IMR-90 (cell line): ENCODE results near the gene FGFRL1. TPM values are rescaled to one million over a fixed set of nuclear protein-coding genes. Genes with fewer than 3 reads are reported as not detected.

Experiments
- ATAC-seq: fragments of 200-7000 bp; cut with Tn5 transposase; 2 replicates; pipeline ENCODE4 v1.9.1; 2020; ENCODE audit warnings: low read depth, mild to moderate bottlenecking, moderate library complexity
- BruUV-seq: library from RNA; stranded (reverse); fragments of 400-500 nt; replicated peaks from 2 replicates; lab custom pipeline; 2021; lab: Mats Ljungman, UMichigan
- CTCF ChIA-PET: fragments of 300-600 bp; formaldehyde crosslinking; extraction: SDS; loops from one replicate; lab custom pipeline; 2021; ENCODE audit warnings: antibody characterized with exemption; lab: Yijun Ruan, JAX
- POLR2A ChIA-PET: fragments of 300-600 bp; sonication (Branson Sonifier 250); formaldehyde crosslinking; loops from one replicate; lab custom pipeline; 2022; ENCODE audit warnings: antibody characterized with exemption; ENCODE audit not compliant: unreplicated experiment; lab: Charles Lee
- DNase-seq: peaks from one replicate; pipeline ENCODE4 v3.0.0; 2013
- H2AFZ ChIP-seq: replicated peaks from 2 replicates; pipeline ENCODE3; 2013; ENCODE audit warnings: low read length, mild to moderate bottlenecking; ENCODE audit not compliant: poor library complexity
- H2AK5ac ChIP-seq: 2 replicates; pipeline ENCODE4 v1.6.1; 2013; ENCODE audit warnings: low read depth, low read length, inconsistent platforms
- H2AK9ac ChIP-seq: replicated peaks from 2 replicates; pipeline ENCODE3; 2013; ENCODE audit warnings: mild to moderate bottlenecking, low read depth, low read length, moderate library complexity; ENCODE audit not compliant: poor library complexity
- H2BK120ac ChIP-seq: 2 replicates; pipeline ENCODE4 v1.6.1; 2013; ENCODE audit warnings: low read depth, low read length, inconsistent platforms
- H2BK15ac ChIP-seq: 3 replicates; pipeline ENCODE4 v1.6.1; 2013; ENCODE audit warnings: low read depth, low read length, inconsistent platforms
- H2BK20ac ChIP-seq: 2 replicates; pipeline ENCODE4 v1.6.1; 2013; ENCODE audit warnings: low read depth, mild to moderate bottlenecking, inconsistent platforms, low read length, moderate library complexity
- H2BK5ac ChIP-seq: 2 replicates; pipeline ENCODE4 v1.6.1; 2013; ENCODE audit warnings: mild to moderate bottlenecking, low read depth, low read length, inconsistent platforms; ENCODE audit not compliant: poor library complexity, severe bottlenecking
- H3K14ac ChIP-seq: replicated peaks from 2 replicates; pipeline ENCODE4 v1.6.1; 2013; ENCODE audit warnings: low read depth, low read length, inconsistent platforms
- H3K18ac ChIP-seq: 2 replicates; pipeline ENCODE4 v1.6.1; 2013; ENCODE audit warnings: low read depth, low read length, control low read depth
- H3K23ac ChIP-seq: 2 replicates; pipeline ENCODE4 v1.6.1; 2013; ENCODE audit warnings: low read depth, low read length, inconsistent platforms
- H3K27ac ChIP-seq: 2 replicates; pipeline ENCODE4 v1.5.1; 2013; ENCODE audit warnings: mild to moderate bottlenecking, control low read depth, low read length; ENCODE audit not compliant: insufficient read depth
- H3K27me3 ChIP-seq: 2 replicates; pipeline ENCODE4 v1.6.1; 2013; ENCODE audit warnings: low read length; ENCODE audit not compliant: control insufficient read depth, insufficient read depth
- H3K36me3 ChIP-seq: 2 replicates; pipeline ENCODE4 v1.6.1; 2013; ENCODE audit warnings: low read length, mixed read lengths; ENCODE audit not compliant: control insufficient read depth, insufficient read depth
- H3K4ac ChIP-seq: 2 replicates; pipeline ENCODE4 v1.6.1; 2013; ENCODE audit warnings: low read depth, low read length, inconsistent platforms
- H3K4me1 ChIP-seq: 2 replicates; pipeline ENCODE4 v1.6.1; 2013; ENCODE audit warnings: low read length, mixed read lengths; ENCODE audit not compliant: control insufficient read depth, insufficient read depth
- H3K4me2 ChIP-seq: 2 replicates; pipeline ENCODE4 v1.6.1; 2013; ENCODE audit warnings: low read depth, mild to moderate bottlenecking, control low read depth, low read length, moderate library complexity
- H3K4me3 ChIP-seq: 2 replicates; pipeline ENCODE4 v1.5.1; 2013; ENCODE audit warnings: low read depth, mild to moderate bottlenecking, control low read depth, low read length, moderate library complexity; ENCODE audit not compliant: insufficient read depth
- H3K56ac ChIP-seq: 2 replicates; pipeline ENCODE4 v1.6.1; 2013; ENCODE audit warnings: low read length, inconsistent platforms; ENCODE audit not compliant: insufficient read depth; ENCODE audit errors: extremely low read depth
- H3K79me1 ChIP-seq, 2 experiments: 2 replicates each; pipeline ENCODE4 v1.6.1; 2013; ENCODE audit warnings: low read length in 2 of 2, inconsistent platforms in 1 of 2, low read depth in 1 of 2
- H3K9ac ChIP-seq: 2 replicates; pipeline ENCODE4 v1.6.1; 2013; ENCODE audit warnings: low read depth, low read length, control low read depth
- H3K9me1 ChIP-seq: 2 replicates; pipeline ENCODE4 v1.6.1; 2013; ENCODE audit warnings: low read length, inconsistent platforms; ENCODE audit not compliant: insufficient read depth
- H3K9me3 ChIP-seq: 2 replicates; pipeline ENCODE4 v1.6.1; 2013; ENCODE audit warnings: low read length; ENCODE audit not compliant: control insufficient read depth, insufficient read depth
- H4K20me1 ChIP-seq: 2 replicates; pipeline ENCODE4 v1.6.1; 2013; ENCODE audit warnings: low read length, inconsistent platforms; ENCODE audit not compliant: insufficient read depth
- H4K5ac ChIP-seq: 2 replicates; pipeline ENCODE4 v1.6.1; 2013; ENCODE audit warnings: mild to moderate bottlenecking, low read depth, low read length, control low read depth
- H4K8ac ChIP-seq, 2 experiments: 2 replicates each; pipeline ENCODE4 v1.6.1; 2013; ENCODE audit warnings: low read depth in 2 of 2, low read length in 2 of 2, control low read depth in 1 of 2, inconsistent platforms in 1 of 2
- H4K91ac ChIP-seq: 2 replicates; pipeline ENCODE4 v1.6.1; 2013; ENCODE audit warnings: low read depth, low read length, inconsistent platforms; ENCODE audit not compliant: insufficient read depth
- FOS ChIP-seq: fragments of 150-350 bp; IDR thresholded peaks from 2 replicates; pipeline ENCODE4 v1.6.1; 2016; ENCODE audit warnings: low read depth, low read length
- WGBS, 2 experiments: methylation state at CpG; one replicate each; pipeline versions ENCODE4 v1.1.5 to v1.1.7; 2013; ENCODE audit warnings: missing lambda C conversion rate in 2 of 2; ENCODE audit not compliant: insufficient read length in 1 of 2; ENCODE audit errors: extremely low coverage in 2 of 2; 5-methylcytosine and 5-hydroxymethylcytosine counted together
- dilution Hi-C: fragments of 300-500 bp; cut with HindIII; formaldehyde crosslinking; loops from one replicate; pipeline ENCODE4 v1.14.3; 2018; ENCODE audit warnings: low sequenced_read_pairs; ENCODE audit not compliant: unreplicated experiment
- in situ Hi-C: fragments of 300-500 bp; cut with MboI; formaldehyde crosslinking; loops from 3 replicates; pipeline ENCODE4 v1.14.3; 2019; ENCODE audit warnings: low sequenced_read_pairs, inconsistent platforms, mixed read lengths
- intact Hi-C: fragments of 100-400 bp; cut with micrococcal nuclease; formaldehyde crosslinking; loops from 2 replicates; pipeline ENCODE4 v1.10.0; 2022
- polyA plus RNA-seq, 3 experiments: library from polyadenylated mRNA; depleted of rRNA; stranded (reverse); fragments of >200 nt; gene quantifications; 2 replicates each; pipeline ENCODE4 v1.2.3, GENCODE V29; 2012; ENCODE audit warnings: low replicate concordance in 1 of 3
- total RNA-seq: library from RNA; depleted of rRNA; stranded (reverse); fragments of >200 nt; gene quantifications from 2 replicates; pipeline ENCODE4 v1.2.3, GENCODE V29; 2012

Gene FGFRL1
- total and polyA plus RNA-seq, 2 of the 4 experiments (the other 2 are of a cell fraction) = 49.3 to 78.8 TPM

- ChIA-PET CTCF (no interaction called here), POLR2A (no interaction called here)
- H2AFZ ChIP-seq = no peak overlapping the region
- no peak overlapping the region for H3K18ac ChIP-seq
- H4K5ac ChIP-seq = no peak overlapping the region
- no TSS peak for BruUV-seq
- no peak overlapping the region for H3K9ac ChIP-seq
- H4K91ac ChIP-seq = no peak overlapping the region
- H2BK15ac ChIP-seq = no peak overlapping the region
- no peak overlapping the region for H2BK20ac ChIP-seq
- no peaks in the 10 kb centered on the region for H3K9me3 ChIP-seq
- DNase-seq (no peak), ATAC-seq (no peak)
- intact Hi-C loops (no loop called here), in situ Hi-C loops (no loop called here), dilution Hi-C loops (no loop called here)
- no peaks in the 10 kb centered on the region for H3K79me1 ChIP-seq
- no peak overlapping the region for H3K56ac ChIP-seq
- no peak overlapping the region; the same call in 1 of the 2 replicates for H2AK5ac ChIP-seq
- 75% methylated on average over 7 of the region's 16 CpGs; no CpG with 5 or more reads in 1 of the 2 experiments for WGBS, 2 experiments
- H3K27ac ChIP-seq = no peak overlapping the region
- H3K27me3 ChIP-seq = no peaks in the 10 kb centered on the region
- H3K9me1 ChIP-seq = peaks cover 10% of the 10 kb centered on the region
- H4K8ac ChIP-seq = no peak overlapping the region
- no peak overlapping the region for H2BK5ac ChIP-seq
- H2AK9ac ChIP-seq = no peak overlapping the region
- H2BK120ac ChIP-seq = no peak overlapping the region
- H3K23ac ChIP-seq = no peak overlapping the region
- peaks cover 6% of the 10 kb centered on the region for H3K36me3 ChIP-seq
- peaks cover 6% of the 10 kb centered on the region; the same call in 1 of the 2 replicates for H4K20me1 ChIP-seq
- H3K4me1 ChIP-seq = peaks cover 13% of the 10 kb centered on the region
- H3K14ac ChIP-seq = no peak overlapping the region
- no peak overlapping the region for H3K4me2 ChIP-seq
- no peak for TF ChIP-seq FOS
- no peak overlapping the region for H3K4me3 ChIP-seq
- H3K4ac ChIP-seq = no peak overlapping the region
Measured at GRCh38 chr4:1030559-1030958, 19.1 kb downstream of the FGFRL1 start.
